Loucy (cell line): ENCODE measurements around the gene SUFU.

ENCODE experiments used
- H2AFZ ChIP-seq: fragments of 200-600 bp; sonication (generic); 2 replicates; pipeline ENCODE4 v1.6.0; 2016; ENCODE audit warnings: antibody characterized with exemption, mild to moderate bottlenecking, low read length, moderate library complexity
- H3F3A ChIP-seq: fragments of 200-600 bp; 2 replicates; pipeline ENCODE4 v1.6.0; 2016; ENCODE audit warnings: antibody characterized with exemption, low read depth, mild to moderate bottlenecking
- H3K27me3 ChIP-seq: fragments of 200-600 bp; sonication (generic); 2 replicates; pipeline ENCODE4 v1.6.1; 2014; ENCODE audit warnings: low read length, mild to moderate bottlenecking; ENCODE audit not compliant: insufficient read depth, poor library complexity, severe bottlenecking
- H3K36me3 ChIP-seq: fragments of 200-600 bp; sonication (generic); 2 replicates; pipeline ENCODE4 v1.6.1; 2016; ENCODE audit warnings: low read length; ENCODE audit not compliant: insufficient read depth
- H3K4me1 ChIP-seq: fragments of 200-600 bp; sonication (generic); 2 replicates; pipeline ENCODE4 v1.5.1; 2014; ENCODE audit warnings: low read length, mild to moderate bottlenecking; ENCODE audit not compliant: insufficient read depth, poor library complexity, severe bottlenecking
- H3K4me2 ChIP-seq: fragments of 200-600 bp; sonication (generic); 2 replicates; pipeline ENCODE4 v1.6.0; 2014; ENCODE audit warnings: antibody characterized with exemption, low read length, low read depth, mild to moderate bottlenecking; ENCODE audit not compliant: poor library complexity, severe bottlenecking
- H3K4me3 ChIP-seq: fragments of 200-600 bp; sonication (generic); 2 replicates; pipeline ENCODE4 v1.5.1; 2014; ENCODE audit warnings: low read length, mild to moderate bottlenecking, mixed read lengths; ENCODE audit not compliant: poor library complexity, severe bottlenecking
- H3K79me2 ChIP-seq: fragments of 200-600 bp; sonication (generic); 2 replicates; pipeline ENCODE4 v1.6.1; 2014; ENCODE audit warnings: low read length; ENCODE audit not compliant: insufficient read depth
- H3K9ac ChIP-seq: fragments of 200-600 bp; sonication (generic); 2 replicates; pipeline ENCODE4 v1.6.0; 2014; ENCODE audit warnings: mild to moderate bottlenecking, low read depth, low read length, moderate library complexity; ENCODE audit not compliant: poor library complexity, severe bottlenecking
- H3K9me2 ChIP-seq: fragments of 200-600 bp; sonication (generic); replicated peaks from 2 replicates; pipeline ENCODE4 v1.6.1; 2016; ENCODE audit warnings: low read depth, low read length, mixed read lengths
- H3K9me3 ChIP-seq: fragments of 200-600 bp; sonication (generic); 2 replicates; pipeline ENCODE4 v1.6.1; 2014; ENCODE audit warnings: mild to moderate bottlenecking, antibody characterized with exemption, low read length, low read depth; ENCODE audit not compliant: insufficient read depth
- H4K20me1 ChIP-seq: fragments of 200-600 bp; sonication (generic); 2 replicates; pipeline ENCODE4 v1.6.0; 2014; ENCODE audit warnings: antibody characterized with exemption, low read length, mild to moderate bottlenecking; ENCODE audit not compliant: insufficient read depth, poor library complexity, severe bottlenecking
- EZH2phosphoT487 ChIP-seq: fragments of 200-600 bp; IDR thresholded peaks from 2 replicates; pipeline ENCODE4 v1.6.1; 2018; ENCODE audit warnings: antibody characterized with exemption, mild to moderate bottlenecking, moderate library complexity, borderline replicate concordance
- TF ChIP-seq, protein P1 (sequence below): fragments of 200-600 bp; sonication (generic); conservative IDR thresholded peaks from 2 replicates; pipeline ENCODE4 v1.5.1; 2014; ENCODE audit warnings: mild to moderate bottlenecking, antibody characterized with exemption, low read length

The SUFU gene

DNA sequence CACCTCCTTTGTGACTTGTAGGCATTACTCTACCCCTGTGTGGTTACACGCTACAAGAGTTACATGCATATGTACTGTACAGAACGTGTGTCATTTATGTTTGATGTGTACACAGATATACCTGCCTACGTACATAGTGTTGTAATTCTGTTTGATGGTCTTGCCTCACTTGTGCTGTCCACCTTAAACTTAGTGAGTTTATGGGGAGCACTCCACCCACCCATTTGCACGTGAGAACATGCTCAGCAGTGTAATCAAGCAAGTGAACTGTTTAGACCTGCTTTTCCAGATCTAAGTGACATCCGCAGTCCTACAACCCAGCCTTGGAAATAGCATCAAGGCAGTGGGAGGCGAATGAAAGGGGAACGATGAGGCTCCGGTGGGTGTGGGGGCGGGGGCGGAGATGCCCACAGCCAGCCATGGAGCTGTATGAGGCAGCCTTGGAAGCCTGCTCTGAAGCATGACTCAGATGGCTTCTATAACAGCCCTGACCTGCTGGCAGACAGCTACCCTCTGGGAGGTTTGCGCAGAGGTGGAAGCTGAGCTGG is 52.1 kb downstream of the SUFU start:
- Histone ChIP-seq H3F3A (no peaks in the 10 kb centered on the region), H3K27me3 (no peaks in the 10 kb centered on the region), H3K4me3 (no peak overlapping the region), H3K4me1 (no peaks in the 10 kb centered on the region), H2AFZ (no peak overlapping the region), H3K4me2 (no peak overlapping the region), H3K9me2 (no peaks in the 10 kb centered on the region), H3K36me3 (peaks cover 9% of the 10 kb centered on the region; the same call in 1 of the 2 replicates), H4K20me1 (no peaks in the 10 kb centered on the region), H3K79me2 (no peaks in the 10 kb centered on the region), H3K9ac (no peak overlapping the region), H3K9me3 (no peaks in the 10 kb centered on the region)
- no peak for TF ChIP-seq EZH2phosphoT487
- TF ChIP-seq, protein P1, sequence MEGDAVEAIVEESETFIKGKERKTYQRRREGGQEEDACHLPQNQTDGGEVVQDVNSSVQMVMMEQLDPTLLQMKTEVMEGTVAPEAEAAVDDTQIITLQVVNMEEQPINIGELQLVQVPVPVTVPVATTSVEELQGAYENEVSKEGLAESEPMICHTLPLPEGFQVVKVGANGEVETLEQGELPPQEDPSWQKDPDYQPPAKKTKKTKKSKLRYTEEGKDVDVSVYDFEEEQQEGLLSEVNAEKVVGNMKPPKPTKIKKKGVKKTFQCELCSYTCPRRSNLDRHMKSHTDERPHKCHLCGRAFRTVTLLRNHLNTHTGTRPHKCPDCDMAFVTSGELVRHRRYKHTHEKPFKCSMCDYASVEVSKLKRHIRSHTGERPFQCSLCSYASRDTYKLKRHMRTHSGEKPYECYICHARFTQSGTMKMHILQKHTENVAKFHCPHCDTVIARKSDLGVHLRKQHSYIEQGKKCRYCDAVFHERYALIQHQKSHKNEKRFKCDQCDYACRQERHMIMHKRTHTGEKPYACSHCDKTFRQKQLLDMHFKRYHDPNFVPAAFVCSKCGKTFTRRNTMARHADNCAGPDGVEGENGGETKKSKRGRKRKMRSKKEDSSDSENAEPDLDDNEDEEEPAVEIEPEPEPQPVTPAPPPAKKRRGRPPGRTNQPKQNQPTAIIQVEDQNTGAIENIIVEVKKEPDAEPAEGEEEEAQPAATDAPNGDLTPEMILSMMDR: no peak

DNA sequence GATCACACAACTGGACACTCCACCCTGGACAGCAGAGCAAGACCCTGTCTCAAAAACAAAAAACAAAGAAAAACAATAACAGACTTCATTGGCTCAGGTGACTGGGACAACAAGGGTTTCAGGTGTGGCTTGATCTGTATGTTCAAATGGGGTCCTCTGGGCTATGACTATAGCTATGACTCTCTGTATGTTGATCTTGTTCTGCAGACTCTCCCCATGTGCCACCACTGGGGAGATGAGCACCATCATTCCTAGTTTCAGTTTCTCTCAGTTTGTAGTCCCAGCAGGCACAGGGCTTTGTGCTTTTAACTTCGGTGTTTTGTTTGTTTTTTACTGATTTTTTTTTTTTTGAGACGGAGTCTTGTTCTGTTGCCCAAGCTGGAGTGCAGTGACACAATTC is 53.8 kb downstream of the SUFU start:
- no peak overlapping the region for H2AFZ ChIP-seq
- no peaks in the 10 kb centered on the region for H3K79me2 ChIP-seq
- H3K4me1 ChIP-seq: no peaks in the 10 kb centered on the region
- H3K27me3 ChIP-seq: no peaks in the 10 kb centered on the region
- no peak overlapping the region for H3K9ac ChIP-seq
- H4K20me1 ChIP-seq: no peaks in the 10 kb centered on the region
- no peaks in the 10 kb centered on the region for H3K9me2 ChIP-seq
- no peaks in the 10 kb centered on the region for H3F3A ChIP-seq
- no peak overlapping the region for H3K4me2 ChIP-seq
- no peaks in the 10 kb centered on the region; the same call in 1 of the 2 replicates for H3K36me3 ChIP-seq
- TF ChIP-seq, protein P1: no peak
- TF ChIP-seq EZH2phosphoT487: no peak
- no peak overlapping the region for H3K4me3 ChIP-seq
- no peaks in the 10 kb centered on the region for H3K9me3 ChIP-seq

DNA sequence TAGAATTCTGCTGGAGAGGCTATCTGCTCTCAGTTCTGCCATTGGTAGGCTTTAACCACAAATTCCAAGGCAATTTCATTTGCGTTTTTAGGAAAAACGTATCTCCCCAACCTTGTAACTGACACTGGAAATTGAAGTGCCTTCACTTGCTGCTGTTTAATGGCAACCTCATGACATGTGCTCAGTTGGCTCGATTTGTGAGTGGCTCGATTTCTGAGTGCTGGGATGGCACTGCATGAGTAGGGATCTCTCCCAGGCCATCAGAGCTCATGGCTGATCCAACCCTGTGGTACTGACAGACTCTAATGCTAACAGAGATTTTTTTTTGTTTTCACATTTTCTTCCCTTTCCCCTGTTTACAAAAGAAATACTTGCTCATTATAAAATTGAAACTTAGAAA is 56.0 kb downstream of the SUFU start:
- no peaks in the 10 kb centered on the region for H3K36me3 ChIP-seq
- H3K27me3 ChIP-seq: no peaks in the 10 kb centered on the region
- no peaks in the 10 kb centered on the region for H3F3A ChIP-seq
- H3K4me3 ChIP-seq: no peak overlapping the region
- H4K20me1 ChIP-seq: no peaks in the 10 kb centered on the region
- no peaks in the 10 kb centered on the region for H3K9me3 ChIP-seq
- no peak overlapping the region for H2AFZ ChIP-seq
- H3K9me2 ChIP-seq: no peaks in the 10 kb centered on the region
- no peak overlapping the region for H3K9ac ChIP-seq
- H3K4me1 ChIP-seq: no peaks in the 10 kb centered on the region
- no peak overlapping the region for H3K4me2 ChIP-seq
- H3K79me2 ChIP-seq: no peaks in the 10 kb centered on the region
- no peak for TF ChIP-seq EZH2phosphoT487
- TF ChIP-seq, protein P1: no peak
